NOMO-1 (cell line): ENCODE results near the gene ASPSCR1.

Experiments used
- DNase-seq, 2 experiments: peaks; one replicate each; lab custom pipeline; 2025; ENCODE audit not compliant: unreplicated experiment in 2 of 2; lab: John Stamatoyannopoulos, UW

Gene ASPSCR1

GRCh38 chr17:82053130-82053529 is 75.7 kb downstream of the ASPSCR1 start:
- DNase-seq = no peak

- no peak for DNase-seq
Measured at GRCh38 chr17:82053556-82054263, 76.3 kb downstream of the ASPSCR1 start.

- no peak for DNase-seq
Measured at GRCh38 chr17:82054351-82055022, 77.1 kb downstream of the ASPSCR1 start.

GRCh38 chr17:82055023-82055964 is 77.9 kb downstream of the ASPSCR1 start:
- no peak for DNase-seq

- no peak for DNase-seq
Measured at GRCh38 chr17:82055965-82056728, 78.7 kb downstream of the ASPSCR1 start.

GRCh38 chr17:82056729-82057621 is 79.5 kb downstream of the ASPSCR1 start:
- no peak for DNase-seq

GRCh38 chr17:82058230-82058854 is 80.9 kb downstream of the ASPSCR1 start:
- no peak for DNase-seq

- no peak for DNase-seq
Measured at GRCh38 chr17:82058855-82059249, 81.4 kb downstream of the ASPSCR1 start.

GRCh38 chr17:82059272-82060000 is 82.0 kb downstream of the ASPSCR1 start:
- no peak for DNase-seq

- no peak for DNase-seq
Measured at GRCh38 chr17:82060001-82060380, 82.6 kb downstream of the ASPSCR1 start.

GRCh38 chr17:82060614-82061013 is 83.2 kb downstream of the ASPSCR1 start:
- DNase-seq = no peak

- DNase-seq = no peak
Measured at GRCh38 chr17:82061047-82061925, 83.9 kb downstream of the ASPSCR1 start.

- DNase-seq = no peak
Measured at GRCh38 chr17:82062076-82062983, 84.9 kb downstream of the ASPSCR1 start.

- DNase-seq = no peak
Measured at GRCh38 chr17:82062984-82063368, 85.5 kb downstream of the ASPSCR1 start.

- DNase-seq = no peak
Measured at GRCh38 chr17:82063424-82064415, 86.3 kb downstream of the ASPSCR1 start.
